Measurements from ENCODE around the gene F7. TPM values are rescaled to one million over a fixed set of nuclear protein-coding genes. Genes with fewer than 3 reads are reported as not detected.

F7 gene
- total RNA-seq, 4 donors from 2014 or later: 0.20 to 1.2 TPM; not detected in 2

DNA sequence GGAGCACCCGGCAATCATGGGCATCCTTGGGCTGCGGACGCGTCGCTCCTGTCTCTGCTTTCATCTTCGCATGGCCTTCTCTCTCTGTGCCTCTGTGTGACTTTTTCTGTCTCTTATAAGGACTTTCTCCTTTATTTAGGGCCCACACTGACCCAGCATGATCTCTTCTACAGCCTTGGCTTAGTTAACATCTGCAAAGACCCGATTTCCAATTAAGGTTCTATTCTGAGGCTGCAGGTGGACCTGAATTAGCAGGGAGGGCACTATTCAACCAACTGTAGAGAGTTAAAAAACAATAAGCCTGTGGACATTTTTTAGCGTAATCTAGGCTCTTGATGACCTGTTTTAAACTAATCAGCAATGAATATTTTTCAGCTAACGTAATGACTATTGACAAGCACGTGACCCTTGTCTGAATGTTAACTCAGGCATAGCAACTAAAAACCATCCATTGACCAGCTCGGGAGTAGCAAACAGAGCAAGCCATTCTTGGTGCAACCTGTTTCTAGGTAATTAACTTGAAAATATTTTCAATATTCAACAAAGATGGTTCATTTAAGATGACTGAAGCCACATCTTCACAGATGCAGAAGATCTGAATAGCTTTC, 32.2 kb downstream of the F7 start:
- TF ChIP-seq POLR2A (IDR thresholded peaks at IDR 0.05): no peak
- TF ChIP-seq, protein P1, sequence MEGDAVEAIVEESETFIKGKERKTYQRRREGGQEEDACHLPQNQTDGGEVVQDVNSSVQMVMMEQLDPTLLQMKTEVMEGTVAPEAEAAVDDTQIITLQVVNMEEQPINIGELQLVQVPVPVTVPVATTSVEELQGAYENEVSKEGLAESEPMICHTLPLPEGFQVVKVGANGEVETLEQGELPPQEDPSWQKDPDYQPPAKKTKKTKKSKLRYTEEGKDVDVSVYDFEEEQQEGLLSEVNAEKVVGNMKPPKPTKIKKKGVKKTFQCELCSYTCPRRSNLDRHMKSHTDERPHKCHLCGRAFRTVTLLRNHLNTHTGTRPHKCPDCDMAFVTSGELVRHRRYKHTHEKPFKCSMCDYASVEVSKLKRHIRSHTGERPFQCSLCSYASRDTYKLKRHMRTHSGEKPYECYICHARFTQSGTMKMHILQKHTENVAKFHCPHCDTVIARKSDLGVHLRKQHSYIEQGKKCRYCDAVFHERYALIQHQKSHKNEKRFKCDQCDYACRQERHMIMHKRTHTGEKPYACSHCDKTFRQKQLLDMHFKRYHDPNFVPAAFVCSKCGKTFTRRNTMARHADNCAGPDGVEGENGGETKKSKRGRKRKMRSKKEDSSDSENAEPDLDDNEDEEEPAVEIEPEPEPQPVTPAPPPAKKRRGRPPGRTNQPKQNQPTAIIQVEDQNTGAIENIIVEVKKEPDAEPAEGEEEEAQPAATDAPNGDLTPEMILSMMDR (IDR thresholded peaks at IDR 0.05 in 4 of 5, conservative IDR thresholded peaks at IDR 0.05 in 1 of 5): no peak
- ATAC-seq (no peak), DNase-seq (no peak)
- in situ Hi-C loops (cut with MboI; ENCODE audit: low sequenced_read_pairs in 4 of 4) (no loop called here), intact Hi-C loops (cut with DNase I; ENCODE audit: low total_unique reads) (no loop called here)
- no peaks in the 10 kb centered on the region for H3K9me3 ChIP-seq
- no peaks in the 10 kb centered on the region for H3K27me3 ChIP-seq
- no peak overlapping the region for H3K4me3 ChIP-seq
- no peak overlapping the region for H3K27ac ChIP-seq
- no peaks in the 10 kb centered on the region for H3K4me1 ChIP-seq
- H3K36me3 ChIP-seq: no peaks in the 10 kb centered on the region

DNA sequence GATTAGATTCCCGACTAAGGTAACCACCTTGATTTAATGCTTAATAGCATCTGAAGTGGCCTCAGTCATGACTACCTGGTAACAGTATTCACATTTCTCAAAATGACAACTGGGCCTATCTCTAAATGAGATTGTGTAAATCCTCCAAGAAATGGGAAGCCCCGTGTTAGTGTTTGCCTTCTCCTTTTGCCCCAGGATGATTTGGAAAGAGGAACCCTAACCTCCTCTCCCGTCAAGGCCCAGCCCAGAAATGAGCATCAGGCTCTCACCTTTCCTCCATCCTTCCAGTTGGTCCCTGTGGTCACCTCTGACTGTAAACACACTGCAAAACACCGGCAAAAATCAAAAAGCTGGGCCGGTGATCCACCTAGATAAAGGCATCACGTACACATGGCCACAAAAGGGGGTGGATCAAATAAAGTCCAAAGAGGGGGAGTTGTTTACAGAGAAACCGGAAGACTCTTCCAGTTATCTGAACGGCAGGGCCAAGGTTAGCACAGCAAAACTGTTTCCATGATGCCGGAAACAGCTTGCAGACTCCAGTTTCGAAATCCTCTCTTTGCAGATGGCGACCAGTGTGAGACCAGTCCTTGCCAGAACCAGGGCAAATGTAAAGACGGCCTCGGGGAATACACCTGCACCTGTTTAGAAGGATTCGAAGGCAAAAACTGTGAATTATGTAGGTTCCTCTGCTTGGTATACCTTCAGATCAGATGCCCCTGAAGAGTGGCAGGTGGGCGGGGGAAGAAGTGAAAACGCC, 33.4 kb downstream of the F7 start:
- TF ChIP-seq, protein P1 (IDR thresholded peaks at IDR 0.05 in 4 of 5, conservative IDR thresholded peaks at IDR 0.05 in 1 of 5): no peak
- TF ChIP-seq POLR2A (IDR thresholded peaks at IDR 0.05): no peak
- Histone ChIP-seq H3K9me3 (no peaks in the 10 kb centered on the region), H3K36me3 (no peaks in the 10 kb centered on the region), H3K4me3 (no peak overlapping the region), H3K27me3 (no peaks in the 10 kb centered on the region), H3K27ac (no peak overlapping the region), H3K4me1 (no peaks in the 10 kb centered on the region)
- intact Hi-C loops (cut with DNase I; ENCODE audit: low total_unique reads) (no loop called here), in situ Hi-C loops (cut with MboI; ENCODE audit: low sequenced_read_pairs in 4 of 4) (no loop called here)
- ATAC-seq: no peak
- DNase-seq: no peak

DNA sequence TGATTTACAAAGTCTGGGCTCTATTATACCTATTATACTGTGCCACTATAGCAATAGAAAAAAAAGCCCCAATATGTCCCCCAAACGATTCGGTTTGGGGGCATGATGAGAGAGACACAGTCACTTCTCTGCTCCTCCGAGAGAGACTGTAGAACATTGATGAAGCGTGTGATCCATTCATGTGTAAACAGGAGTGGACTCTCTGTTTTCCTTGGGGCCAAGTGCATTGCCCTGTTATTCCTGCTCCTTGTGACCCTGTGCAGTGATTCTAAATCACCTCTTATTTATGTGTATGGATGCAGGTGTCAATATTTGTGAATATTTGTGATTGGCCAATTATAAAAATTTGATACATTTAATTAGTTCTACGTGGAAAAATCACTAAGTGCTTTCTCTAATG, 34.0 kb downstream of the F7 start:
- Histone ChIP-seq H3K27ac (no peak overlapping the region), H3K4me1 (no peaks in the 10 kb centered on the region), H3K27me3 (no peaks in the 10 kb centered on the region), H3K36me3 (no peaks in the 10 kb centered on the region), H3K4me3 (no peak overlapping the region), H3K9me3 (no peaks in the 10 kb centered on the region)
- intact Hi-C loops (cut with DNase I; ENCODE audit: low total_unique reads): no loop called here
- TF ChIP-seq, protein P1 (IDR thresholded peaks at IDR 0.05 in 4 of 5, conservative IDR thresholded peaks at IDR 0.05 in 1 of 5): no peak
- no peak for DNase-seq
- in situ Hi-C loops (cut with MboI; ENCODE audit: low sequenced_read_pairs in 4 of 4): no loop called here
- no peak for ATAC-seq

DNA sequence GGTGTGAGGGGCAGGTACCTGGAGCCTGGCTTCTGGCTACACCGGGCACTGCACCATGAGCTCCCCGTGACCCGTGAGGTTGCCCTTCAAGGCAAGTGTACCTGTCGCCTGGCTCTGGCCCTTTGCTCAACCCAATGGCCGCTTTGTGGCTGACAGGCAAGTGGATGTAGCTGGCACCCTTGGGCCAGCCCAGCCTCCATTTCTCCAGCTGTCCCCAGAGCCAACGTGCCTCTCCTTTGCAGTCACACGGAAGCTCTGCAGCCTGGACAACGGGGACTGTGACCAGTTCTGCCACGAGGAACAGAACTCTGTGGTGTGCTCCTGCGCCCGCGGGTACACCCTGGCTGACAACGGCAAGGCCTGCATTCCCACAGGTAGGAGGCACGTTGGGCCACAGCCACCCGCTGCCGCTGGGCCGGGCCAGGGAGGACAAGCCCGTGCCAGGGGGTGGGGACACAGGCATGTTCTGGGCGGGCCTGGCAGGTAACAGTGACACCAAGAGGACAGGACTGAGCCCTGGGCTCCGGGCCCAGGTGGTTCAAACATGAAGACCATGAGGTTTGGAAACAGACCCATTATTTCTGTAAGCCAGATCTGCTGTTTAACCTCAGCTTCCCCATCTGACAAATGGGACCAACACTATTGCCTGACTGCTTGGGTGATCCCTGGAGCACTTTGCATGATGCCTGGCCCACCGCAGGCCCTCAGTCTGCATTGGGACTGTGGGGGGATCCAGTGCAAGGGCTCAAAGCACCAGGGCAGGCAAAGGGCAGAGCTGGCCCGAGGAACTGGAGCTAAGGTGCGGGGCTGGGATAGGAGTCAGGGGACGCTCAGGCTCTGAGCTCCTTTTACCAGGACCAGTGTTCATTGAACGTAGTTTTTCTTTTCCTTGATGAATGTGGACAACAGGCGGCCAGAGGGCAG, 35.3 kb downstream of the F7 start:
- H3K9me3 ChIP-seq: no peaks in the 10 kb centered on the region
- H3K4me3 ChIP-seq: no peak overlapping the region
- intact Hi-C loops (cut with DNase I; ENCODE audit: low total_unique reads): no loop called here
- no peaks in the 10 kb centered on the region for H3K27me3 ChIP-seq
- H3K36me3 ChIP-seq: no peaks in the 10 kb centered on the region
- ATAC-seq (no peak), DNase-seq (no peak)
- in situ Hi-C loops (cut with MboI; ENCODE audit: low sequenced_read_pairs in 4 of 4): no loop called here
- no peaks in the 10 kb centered on the region for H3K4me1 ChIP-seq
- H3K27ac ChIP-seq: no peak overlapping the region
- TF ChIP-seq POLR2A (IDR thresholded peaks at IDR 0.05): no peak
- TF ChIP-seq, protein P1 (IDR thresholded peaks at IDR 0.05 in 4 of 5, conservative IDR thresholded peaks at IDR 0.05 in 1 of 5): no peak
